HG03103 (cell line): ENCODE data around the gene IL36G.

ENCODE experiments used
- ATAC-seq: cut with Tn5 transposase; IDR thresholded peaks from one replicate; pipeline ENCODE4 v1.9.1; 2021; ENCODE audit warnings: low read depth; ENCODE audit not compliant: unreplicated experiment

Gene IL36G

DNA sequence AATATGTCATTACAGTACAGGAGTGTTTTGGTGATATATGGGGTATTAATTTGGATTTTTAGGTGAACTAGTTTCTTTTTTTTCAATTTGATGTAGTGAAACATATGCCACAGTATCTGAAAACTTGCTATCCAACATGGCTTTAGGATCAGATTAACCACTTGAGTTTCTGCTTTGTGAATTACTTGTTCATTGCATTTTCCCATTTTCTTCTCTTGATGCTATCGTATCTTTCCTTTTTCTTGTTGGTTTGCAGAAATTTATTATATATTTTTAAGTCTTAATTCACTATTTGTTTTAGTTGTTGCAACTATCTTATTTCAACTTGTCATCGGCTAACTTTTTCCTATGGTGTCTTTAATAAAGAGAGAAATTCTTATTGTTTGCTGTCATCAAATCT is 36.3 kb downstream of the IL36G start:
- ATAC-seq: no peak

DNA sequence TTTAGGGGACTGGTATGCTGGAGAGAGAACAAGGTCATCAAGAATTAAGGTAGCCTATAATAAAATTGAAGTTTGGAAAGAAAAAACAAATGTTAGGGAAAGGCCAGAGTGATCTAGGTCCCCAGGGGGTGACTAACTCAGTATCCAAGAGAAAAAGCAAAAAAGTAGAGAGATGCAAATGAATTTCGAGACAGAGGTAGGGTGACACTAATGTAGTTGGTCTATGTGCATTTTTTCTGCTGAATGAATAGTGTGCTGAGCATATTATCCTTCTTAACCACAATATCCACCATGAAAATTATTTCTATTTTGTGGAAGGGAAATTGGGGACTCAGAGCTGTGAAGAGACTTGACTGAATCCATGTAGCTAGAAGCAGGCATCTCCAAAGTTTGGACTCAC is 37.2 kb downstream of the IL36G start:
- ATAC-seq: no peak

DNA sequence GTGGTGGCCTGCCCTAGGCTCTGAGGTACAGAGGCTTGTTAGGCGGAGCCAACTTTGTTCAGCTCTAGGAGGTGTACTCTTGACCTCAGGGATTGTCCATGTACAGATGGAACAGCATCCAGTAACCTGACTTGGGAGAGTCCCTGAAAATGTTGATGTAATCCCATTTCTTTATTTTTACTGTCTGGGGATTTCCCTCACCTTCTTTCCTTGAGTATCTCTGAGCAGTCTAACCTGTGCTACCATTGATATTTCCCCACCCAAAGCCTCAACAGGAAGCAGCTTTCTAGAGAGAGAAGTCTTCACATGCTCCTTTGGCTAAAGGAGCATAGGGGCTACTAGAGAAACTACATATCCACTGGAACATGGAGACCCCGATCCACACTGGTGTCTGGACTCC is 37.8 kb downstream of the IL36G start:
- no peak for ATAC-seq

DNA sequence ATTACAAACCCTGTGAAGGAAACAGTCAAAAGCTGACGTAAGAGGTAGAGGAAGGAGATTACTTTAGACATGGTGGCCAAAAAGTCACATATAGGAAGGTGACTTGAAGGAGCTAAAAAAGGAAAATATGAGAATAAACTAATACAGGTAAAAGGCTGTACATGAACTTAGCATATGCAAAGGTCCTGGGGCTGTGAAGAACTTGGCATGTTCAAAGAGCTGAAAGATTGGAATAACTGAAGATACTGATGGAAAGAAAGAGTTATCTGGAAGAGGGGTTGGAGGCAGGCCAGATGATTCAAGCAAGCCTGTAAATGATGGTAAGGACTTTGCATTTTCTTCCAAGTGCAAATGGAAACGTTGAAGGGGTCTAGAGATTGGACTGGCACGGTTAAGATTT is 40.7 kb downstream of the IL36G start:
- no peak for ATAC-seq

DNA sequence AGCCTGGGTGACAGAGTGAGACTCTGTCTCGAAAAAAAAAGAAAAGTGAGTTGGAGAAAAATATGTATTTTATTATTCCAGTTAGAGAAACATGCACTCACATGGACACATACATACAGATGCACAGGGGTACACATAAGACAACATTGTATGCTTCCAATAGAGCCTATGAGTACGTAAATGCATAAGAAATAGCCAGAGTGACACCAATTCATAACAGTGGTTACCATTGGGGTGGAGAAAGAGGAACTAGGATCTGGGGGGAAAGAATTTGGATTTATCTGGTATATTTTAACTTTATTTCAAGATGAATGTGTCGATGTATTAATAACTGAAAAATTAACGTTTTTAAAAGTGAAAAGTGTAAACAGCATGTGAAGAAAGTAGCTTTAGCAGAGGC is 43.5 kb downstream of the IL36G start:
- ATAC-seq: no peak

DNA sequence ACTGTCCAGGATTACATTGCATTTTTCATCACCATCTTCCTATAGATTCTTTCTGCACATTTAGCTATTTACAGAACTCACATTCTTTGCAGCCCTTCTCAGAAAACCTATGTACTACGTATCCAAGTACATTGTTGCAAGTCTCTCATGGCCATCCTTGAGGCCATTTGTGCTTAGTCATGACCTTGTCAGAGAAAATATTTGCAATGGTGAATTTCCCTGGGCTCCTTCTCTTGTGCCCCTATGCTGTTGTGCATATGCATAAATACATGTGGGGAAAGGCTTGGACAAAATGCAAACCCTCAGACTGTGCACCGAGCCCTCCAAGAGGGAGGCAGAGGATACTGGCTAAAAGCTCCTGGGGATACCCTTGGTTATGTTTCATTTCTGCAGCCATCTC is 47.0 kb downstream of the IL36G start:
- ATAC-seq: no peak

DNA sequence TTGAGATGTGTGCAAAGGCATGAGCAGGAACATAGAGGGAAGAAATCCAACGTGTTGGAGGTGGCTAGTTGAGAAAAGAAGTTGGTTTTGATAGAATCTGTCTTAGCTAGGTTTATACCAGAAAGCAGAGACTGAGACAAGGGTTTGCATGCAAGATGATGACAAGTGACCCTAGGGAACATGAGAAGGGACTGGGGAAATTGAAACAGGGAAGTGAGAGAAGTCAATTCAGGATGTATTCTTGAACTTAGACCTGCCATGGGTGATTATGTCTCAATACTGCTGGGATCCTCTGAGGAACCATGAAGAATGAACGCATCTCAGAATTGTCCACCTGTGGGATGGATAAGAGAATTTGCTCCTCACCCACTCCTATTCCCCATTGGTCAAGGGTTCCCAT is 47.9 kb downstream of the IL36G start:
- no peak for ATAC-seq

DNA sequence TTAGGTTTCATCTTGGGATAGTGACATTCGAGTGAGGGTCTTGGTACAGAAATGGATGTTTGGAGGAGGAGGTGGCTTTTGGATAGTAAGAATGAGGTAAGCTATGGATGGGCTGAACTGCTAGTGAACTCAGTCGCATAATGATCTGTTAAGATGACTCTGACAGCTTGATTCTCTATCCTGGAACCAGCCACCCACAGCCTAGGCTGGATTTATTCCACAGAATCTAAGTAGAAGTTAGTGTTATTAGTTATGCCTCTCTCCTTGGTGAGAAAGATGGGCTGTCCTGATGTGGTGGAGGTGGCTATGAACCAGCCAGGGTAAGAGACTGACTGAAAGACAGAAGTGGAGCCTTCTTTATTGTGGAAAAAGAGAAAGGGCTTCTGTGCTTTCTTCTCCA is 49.9 kb downstream of the IL36G start:
- no peak for ATAC-seq

DNA sequence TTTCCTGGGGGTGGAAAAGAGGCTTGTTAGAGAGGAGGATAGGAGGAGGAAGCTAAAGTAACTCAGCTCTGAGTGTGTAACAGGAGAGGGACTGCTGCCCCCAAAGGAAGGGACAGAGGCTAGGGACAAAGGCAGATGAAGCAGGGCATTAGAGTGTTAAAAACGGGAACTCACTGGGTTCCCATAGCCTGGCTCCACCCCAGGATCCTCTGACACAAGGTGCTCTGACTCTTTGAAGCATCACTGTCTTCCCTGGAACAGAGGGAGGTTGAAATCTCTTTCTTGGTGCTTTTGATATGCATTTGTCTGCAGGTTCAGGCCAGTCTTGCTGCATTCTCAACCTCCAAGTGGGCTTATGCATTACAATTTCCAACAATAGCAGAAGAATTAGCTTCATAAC is 50.3 kb downstream of the IL36G start:
- ATAC-seq: no peak

DNA sequence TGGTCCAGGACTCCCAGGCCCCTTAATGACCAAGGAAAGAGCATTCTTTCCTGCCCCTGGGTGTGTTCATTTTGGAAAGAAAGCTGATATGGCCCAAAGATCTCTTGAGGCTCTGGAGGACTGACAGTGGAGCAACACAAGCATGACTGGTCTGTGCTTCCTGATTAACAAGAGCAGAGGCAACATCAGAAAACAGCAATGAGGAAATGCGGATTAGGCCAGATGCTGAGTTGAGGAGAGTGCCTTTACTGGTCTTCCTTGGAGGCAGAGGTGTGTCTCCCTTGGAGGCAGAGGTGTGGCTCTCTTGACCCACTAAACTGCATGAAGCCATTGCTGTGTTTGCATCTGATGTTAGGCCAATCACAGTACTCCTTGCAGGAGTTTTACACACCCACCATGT is 54.9 kb downstream of the IL36G start:
- no peak for ATAC-seq

DNA sequence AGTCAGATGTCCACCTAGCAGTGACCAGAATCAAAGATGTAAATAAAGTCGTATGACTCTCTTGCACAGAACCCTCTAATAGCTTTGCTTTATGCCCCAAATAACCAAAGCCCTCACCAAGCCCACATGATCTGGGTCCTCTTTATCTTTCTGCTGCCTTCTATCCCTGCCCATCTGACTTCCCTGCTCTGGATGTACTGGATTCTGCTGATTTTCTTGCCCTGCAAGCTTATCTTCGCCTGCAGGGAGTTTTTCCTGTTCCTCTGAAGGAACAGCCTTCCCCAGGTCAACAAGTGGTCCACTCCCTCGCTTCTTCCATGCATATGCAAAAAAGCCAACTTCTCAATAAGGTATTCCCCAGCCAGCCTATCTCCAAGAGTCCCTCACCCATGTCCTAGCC is 56.2 kb downstream of the IL36G start:
- no peak for ATAC-seq
